Colonic mucosa (tissue), 4 donors: ENCODE measurements around the gene NXT1. TPM values are rescaled to one million over a fixed set of nuclear protein-coding genes. Genes with fewer than 3 reads are reported as not detected.

Experiments used
- DNase-seq: peaks from one replicate; pipeline ENCODE4 v3.0.0-alpha.2; 2020
- H3K27ac ChIP-seq: fragments of 200-600 bp; one replicate; pipeline ENCODE4 v1.8.0; 2021
- H3K27me3 ChIP-seq: fragments of 200-600 bp; one replicate; pipeline ENCODE4 v1.8.0; 2021
- H3K36me3 ChIP-seq: fragments of 200-600 bp; one replicate; pipeline ENCODE4 v1.8.0; 2021
- H3K4me1 ChIP-seq: fragments of 200-600 bp; one replicate; pipeline ENCODE4 v1.8.0; 2021; ENCODE audit warnings: mild to moderate bottlenecking
- H3K4me3 ChIP-seq: fragments of 200-600 bp; one replicate; pipeline ENCODE4 v1.8.0; 2021
- H3K9ac ChIP-seq, 2 donors: one replicate each; pipeline ENCODE4 v1.7.0; 2013; ENCODE audit warnings: control low read depth in 2 of 2, low read depth in 2 of 2, low read length in 2 of 2
- H3K9me3 ChIP-seq: fragments of 200-600 bp; one replicate; pipeline ENCODE4 v1.8.0; 2021
- CTCF ChIP-seq: fragments of 200-600 bp; IDR thresholded peaks from one replicate; pipeline ENCODE4 v1.8.0; 2022; ENCODE audit warnings: antibody characterized with exemption, mild to moderate bottlenecking
- intact Hi-C: fragments of 100-400 bp; cut with DNase I; formaldehyde crosslinking; loops from one replicate; pipeline ENCODE4 v1.14.1; 2022
- total RNA-seq, 2 donors: library from RNA; stranded (reverse); fragmentation: NEBNext Ultra II Directional in 1 of 2; extraction: Animal tissue kit (Norgen Biotek cat#: 25700) in 1 of 2; gene quantifications; one replicate each; pipeline ENCODE4 v1.2.1, GENCODE V29; 2021
- donor health status: healthy.
- donor health status: DM: no; HTN: no; CAD: no.
- donor health status: DM: no; HTN: no; CAD: no.

The NXT1 gene
- total RNA-seq, 2 donors from 2014 or later, result 12.4 to 16.6 TPM

- no peak overlapping the region for H3K9ac ChIP-seq
- H3K27ac ChIP-seq, result no peak overlapping the region
- H3K27me3 ChIP-seq, result no peaks in the 10 kb centered on the region
- intact Hi-C loops, result no loop called here
- H3K4me3 ChIP-seq, result no peak overlapping the region
- no peak for TF ChIP-seq CTCF
- no peaks in the 10 kb centered on the region for H3K36me3 ChIP-seq
- H3K4me1 ChIP-seq, result no peaks in the 10 kb centered on the region
- DNase-seq, result no peak
- H3K9me3 ChIP-seq, result no peaks in the 10 kb centered on the region
These were observed 33.5 kb upstream of the NXT1 start for GRCh38 chr20:23317081-23317480.

DNA sequence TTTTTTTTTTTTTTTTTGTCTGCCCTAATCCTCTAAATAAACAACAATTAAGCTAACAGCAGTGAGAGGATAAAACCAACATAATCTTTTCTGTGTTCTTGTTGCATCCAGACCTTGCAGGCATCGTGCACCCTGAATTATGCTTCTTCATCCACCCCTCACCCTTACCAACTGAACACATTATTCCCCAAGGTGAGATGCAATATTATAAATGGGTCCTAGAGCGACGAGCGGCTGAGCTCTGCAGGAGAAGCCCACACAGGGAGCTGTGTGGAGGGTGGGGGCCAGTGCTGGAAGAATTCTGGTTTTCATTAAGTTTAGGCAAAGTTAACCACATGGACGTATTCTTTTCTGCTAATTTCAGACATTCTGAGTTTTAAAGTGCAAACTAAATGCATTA is 32.2 kb upstream of the NXT1 start:
- intact Hi-C loops, result no loop called here
- Histone ChIP-seq H3K27me3 (no peaks in the 10 kb centered on the region), H3K9ac (no peak overlapping the region), H3K9me3 (no peaks in the 10 kb centered on the region), H3K36me3 (no peaks in the 10 kb centered on the region), H3K4me3 (no peak overlapping the region), H3K27ac (no peak overlapping the region), H3K4me1 (no peaks in the 10 kb centered on the region)
- no peak for TF ChIP-seq CTCF
- DNase-seq, result no peak

DNA sequence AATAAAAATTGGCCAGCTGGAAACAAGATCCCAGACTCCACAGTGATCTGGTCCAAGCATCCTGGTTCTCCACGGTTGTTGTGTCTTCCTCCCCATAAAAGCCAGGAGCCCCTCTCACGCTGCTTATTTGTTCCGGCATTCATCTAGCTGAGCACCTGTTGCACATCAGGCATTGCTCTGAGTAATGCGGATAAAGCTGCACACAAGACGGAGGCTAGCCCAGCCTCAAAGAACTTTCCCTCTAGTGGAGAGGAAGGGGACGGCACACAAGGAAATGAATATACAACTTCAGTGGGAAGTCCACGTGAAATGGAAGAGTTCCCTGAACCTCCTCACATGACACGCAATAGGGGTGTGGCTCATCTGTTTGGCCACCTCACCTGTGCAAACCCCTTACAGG is 30.3 kb upstream of the NXT1 start:
- H3K36me3 ChIP-seq, result no peaks in the 10 kb centered on the region
- no peak overlapping the region for H3K4me3 ChIP-seq
- no peak for TF ChIP-seq CTCF
- H3K27me3 ChIP-seq, result no peaks in the 10 kb centered on the region
- H3K9me3 ChIP-seq, result no peaks in the 10 kb centered on the region
- no peaks in the 10 kb centered on the region for H3K4me1 ChIP-seq
- intact Hi-C loops, result no loop called here
- no peak for DNase-seq
- H3K27ac ChIP-seq, result no peak overlapping the region
- no peak overlapping the region for H3K9ac ChIP-seq

- Histone ChIP-seq H3K9ac (no peak overlapping the region), H3K4me3 (no peak overlapping the region), H3K27me3 (no peaks in the 10 kb centered on the region), H3K36me3 (no peaks in the 10 kb centered on the region), H3K27ac (no peak overlapping the region), H3K4me1 (no peaks in the 10 kb centered on the region), H3K9me3 (no peaks in the 10 kb centered on the region)
- DNase-seq, result no peak
- intact Hi-C loops, result no loop called here
- no peak for TF ChIP-seq CTCF
These were observed 25.5 kb upstream of the NXT1 start for GRCh38 chr20:23325107-23325506.

- no peaks in the 10 kb centered on the region for H3K9me3 ChIP-seq
- H3K4me3 ChIP-seq, result no peak overlapping the region
- H3K9ac ChIP-seq, result no peak overlapping the region
- no peak for TF ChIP-seq CTCF
- DNase-seq, result no peak
- intact Hi-C loops, result no loop called here
- no peak overlapping the region for H3K27ac ChIP-seq
- H3K36me3 ChIP-seq, result no peaks in the 10 kb centered on the region
- no peaks in the 10 kb centered on the region for H3K27me3 ChIP-seq
- no peaks in the 10 kb centered on the region for H3K4me1 ChIP-seq
These were observed 23.8 kb upstream of the NXT1 start for GRCh38 chr20:23326774-23327173.
